Stimulated activated CD8-positive, alpha-beta memory T cell treated with anti-CD3 and anti-CD28 coated beads, Interleukin-15, amount 100 ng/mL, for 48 hours (primary cell): ENCODE results near the gene PGM3.
"Not testable (repeated sequence)": the region's sequence is repeated elsewhere in the genome, so short reads cannot be mapped to it uniquely, and the experiment has no call there.

ENCODE experiments used
- DNase-seq, 2 donors: peaks; one replicate each; pipeline ENCODE4 v3.0.0-alpha.2; 2020; ENCODE audit warnings: low read depth in 2 of 2

The PGM3 gene, protein sequence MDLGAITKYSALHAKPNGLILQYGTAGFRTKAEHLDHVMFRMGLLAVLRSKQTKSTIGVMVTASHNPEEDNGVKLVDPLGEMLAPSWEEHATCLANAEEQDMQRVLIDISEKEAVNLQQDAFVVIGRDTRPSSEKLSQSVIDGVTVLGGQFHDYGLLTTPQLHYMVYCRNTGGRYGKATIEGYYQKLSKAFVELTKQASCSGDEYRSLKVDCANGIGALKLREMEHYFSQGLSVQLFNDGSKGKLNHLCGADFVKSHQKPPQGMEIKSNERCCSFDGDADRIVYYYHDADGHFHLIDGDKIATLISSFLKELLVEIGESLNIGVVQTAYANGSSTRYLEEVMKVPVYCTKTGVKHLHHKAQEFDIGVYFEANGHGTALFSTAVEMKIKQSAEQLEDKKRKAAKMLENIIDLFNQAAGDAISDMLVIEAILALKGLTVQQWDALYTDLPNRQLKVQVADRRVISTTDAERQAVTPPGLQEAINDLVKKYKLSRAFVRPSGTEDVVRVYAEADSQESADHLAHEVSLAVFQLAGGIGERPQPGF

DNA sequence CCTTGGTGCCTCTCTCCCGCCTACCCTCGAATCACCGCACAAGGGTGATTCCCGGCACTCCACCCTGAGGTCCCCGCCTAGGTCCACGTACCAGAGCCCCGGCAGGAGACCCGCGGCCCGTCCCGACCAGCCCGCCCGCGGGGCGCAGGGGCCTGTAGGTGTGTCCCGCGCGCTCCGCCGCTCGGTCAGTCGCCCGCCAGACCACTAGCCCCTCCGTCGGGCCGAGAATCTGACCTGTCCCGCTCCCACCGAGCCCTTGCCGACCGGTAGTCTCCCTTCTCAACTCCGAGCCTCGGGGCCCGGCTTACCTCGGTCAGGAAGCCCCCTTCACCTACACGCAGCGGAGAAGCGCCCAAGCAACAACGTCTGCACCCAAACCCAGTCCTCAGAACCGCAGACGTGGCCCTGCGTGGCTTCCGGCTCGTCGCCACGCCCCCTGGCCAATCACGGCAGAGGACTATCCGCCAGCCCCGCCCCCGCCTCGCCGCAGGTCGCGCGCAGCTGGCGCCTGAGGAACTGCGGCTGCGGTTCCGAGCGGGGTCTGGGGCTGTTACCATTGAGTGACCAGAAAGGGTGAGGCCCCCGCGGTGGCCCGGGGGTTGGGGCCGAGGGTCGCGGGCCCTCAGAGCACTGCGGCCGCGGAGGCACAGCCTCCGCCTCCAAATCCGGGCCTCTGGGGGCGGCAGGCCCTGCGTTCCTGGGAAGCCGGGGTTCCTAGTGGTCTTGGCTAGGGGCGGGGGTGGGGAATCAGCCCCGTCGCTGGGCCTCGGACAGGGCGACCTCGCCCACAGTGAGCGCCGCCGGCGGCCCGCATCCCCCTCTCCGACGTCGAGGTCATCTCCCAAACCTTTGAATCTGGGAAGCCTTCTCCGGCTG lies at the start of gene PGM3, which contains the start of gene RWDD2A:
Gene PGM3 (minus strand): TSS at position 395 of the 876 bp plus-strand sequence. CDS start 2,253 bp downstream, outside the sequence.
Gene RWDD2A (plus strand): TSS at position 487 of the 876 bp plus-strand sequence. CDS start 1,095 bp downstream, outside the sequence.
- DNase-seq = peak; percentile 82 to 83

DNA sequence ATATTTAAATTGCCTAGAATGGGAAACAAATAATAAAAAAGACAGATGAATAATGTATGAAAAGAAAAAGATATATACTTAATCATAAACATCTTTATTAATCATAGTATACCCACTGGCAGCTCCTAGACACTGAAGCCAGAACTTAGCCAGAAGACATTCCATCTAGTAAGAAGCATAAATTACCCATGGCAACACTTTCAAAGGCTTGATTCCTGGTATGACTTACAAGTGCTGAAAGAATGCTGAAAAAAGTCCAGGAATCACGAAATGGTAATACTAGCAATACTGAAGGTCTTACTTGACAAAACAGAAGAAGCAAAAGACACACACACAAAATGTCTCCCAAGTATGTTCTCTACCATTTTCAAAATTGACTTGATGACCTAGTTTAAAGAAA lies 38.1 kb upstream of the PGM3 start:
- no peak for DNase-seq

DNA sequence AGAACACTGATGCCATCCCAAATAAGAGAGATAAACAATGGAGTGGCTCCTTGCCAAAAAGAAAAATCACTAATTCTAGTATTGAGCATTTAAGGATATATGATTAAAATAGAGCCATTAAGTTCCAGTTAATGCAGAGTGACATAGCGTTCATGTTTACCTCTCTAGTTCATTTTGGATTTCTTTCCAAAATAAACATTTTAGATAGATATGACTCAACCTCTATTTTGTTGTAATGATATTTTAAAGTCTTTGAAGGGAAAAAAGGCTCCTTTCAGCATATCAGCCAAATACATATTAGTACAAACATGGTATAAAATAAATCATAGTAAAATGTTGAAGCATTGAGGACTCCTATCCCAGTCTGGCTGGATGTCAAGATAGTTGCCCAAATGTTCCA lies 33.5 kb upstream of the PGM3 start:
- no peak for DNase-seq

DNA sequence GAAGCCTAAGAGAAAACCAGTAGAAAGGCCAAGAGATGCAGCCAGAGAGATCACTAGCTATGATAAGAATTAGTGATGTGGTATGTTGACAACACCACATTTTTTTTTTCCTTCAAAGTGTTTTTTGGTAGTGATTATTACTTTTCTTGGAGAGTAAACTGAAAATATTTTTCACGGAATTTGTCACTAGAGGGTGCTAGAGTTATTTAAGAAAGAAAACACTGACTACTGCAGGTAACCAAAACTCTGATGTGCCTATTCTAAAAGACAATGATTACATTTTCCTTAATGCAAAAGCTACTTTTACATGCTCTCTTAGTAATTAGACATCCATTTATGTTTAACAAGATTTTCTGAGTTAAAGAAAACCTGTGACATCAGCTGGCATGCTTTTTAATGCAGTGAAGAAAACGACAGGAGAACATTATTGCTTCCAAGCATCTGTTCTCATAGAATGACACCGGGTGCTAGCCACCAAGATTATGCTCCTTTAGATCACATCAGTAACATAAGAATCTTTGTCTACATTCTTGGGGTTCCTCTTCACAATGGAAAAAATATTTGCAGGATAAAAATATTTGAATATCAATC lies 28.9 kb upstream of the PGM3 start:
- DNase-seq = no peak

DNA sequence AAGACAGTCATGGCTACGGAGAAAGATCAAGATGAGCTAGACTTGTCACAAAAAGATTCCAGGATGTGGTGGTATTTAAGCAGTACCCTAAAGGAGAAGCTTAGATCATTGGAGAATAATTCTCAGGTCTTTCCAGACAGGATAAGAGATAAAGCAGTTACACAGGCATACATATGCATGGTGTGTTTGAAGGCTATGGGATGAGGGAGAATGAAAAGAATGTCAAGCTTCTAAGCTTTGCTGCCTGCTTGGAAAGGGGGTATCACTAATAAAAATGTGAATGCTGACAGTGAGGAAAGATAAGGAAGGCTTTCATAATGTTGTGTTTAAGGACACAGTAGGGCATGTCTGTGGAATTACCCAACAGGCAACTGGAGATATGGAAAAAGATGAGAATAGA lies 28.2 kb upstream of the PGM3 start:
- DNase-seq = no peak

DNA sequence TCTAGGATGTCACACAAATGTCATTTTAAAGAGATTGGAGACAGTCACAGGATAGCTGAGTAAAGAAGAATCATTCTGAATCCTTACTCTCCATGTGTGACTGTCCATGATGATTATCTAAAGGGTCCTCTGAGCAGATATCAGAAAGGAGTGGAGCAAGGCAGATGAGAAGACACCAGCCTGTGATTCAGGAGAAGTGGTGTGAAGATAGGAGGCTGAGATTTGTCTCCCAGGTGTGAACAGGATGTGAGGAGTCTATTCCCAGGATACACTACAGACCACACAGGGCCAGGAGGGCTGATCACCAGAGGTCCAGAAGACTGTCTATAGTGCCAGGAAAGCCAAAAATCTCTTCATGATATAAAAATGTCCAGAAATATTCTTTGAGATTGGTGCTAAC lies 27.1 kb upstream of the PGM3 start:
- DNase-seq = no peak

DNA sequence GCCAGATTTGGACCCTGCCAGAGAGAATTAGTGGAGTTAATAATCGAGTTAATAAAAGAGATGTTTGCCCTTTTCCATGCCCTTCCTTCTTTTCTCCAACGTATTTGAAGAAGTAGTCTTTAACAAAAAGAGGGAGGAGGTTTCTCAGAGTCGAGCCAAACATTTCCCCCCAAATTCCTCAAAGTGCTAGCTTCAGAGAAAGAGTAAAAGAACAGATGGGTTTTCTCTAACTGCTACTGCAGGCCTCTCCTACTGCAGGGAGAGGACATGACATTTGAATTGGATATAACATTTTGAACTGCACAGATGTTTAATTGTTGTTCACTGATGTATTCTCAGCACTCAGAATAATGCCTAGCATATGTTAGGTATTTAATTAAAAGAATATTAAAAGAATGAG lies 25.6 kb upstream of the PGM3 start:
- no peak for DNase-seq

DNA sequence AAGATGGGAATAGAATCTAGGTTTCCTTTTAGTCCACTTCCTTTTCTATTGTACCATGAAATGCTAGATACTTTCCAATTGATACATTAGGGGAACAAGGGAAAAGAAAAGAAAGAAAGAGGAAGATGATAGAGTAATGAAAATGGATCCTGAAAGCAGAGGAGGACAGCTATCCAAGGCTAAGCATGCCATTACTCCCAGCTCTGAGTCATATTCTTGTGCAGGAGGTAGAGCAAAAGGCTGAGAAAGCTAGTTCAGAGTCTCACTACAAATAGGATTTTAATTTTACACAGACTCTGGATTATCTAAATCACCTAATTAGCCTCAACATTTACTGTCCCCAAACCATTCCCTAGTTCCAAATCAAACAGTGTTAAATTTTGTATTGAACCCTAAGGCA lies 23.7 kb upstream of the PGM3 start:
- no peak for DNase-seq

DNA sequence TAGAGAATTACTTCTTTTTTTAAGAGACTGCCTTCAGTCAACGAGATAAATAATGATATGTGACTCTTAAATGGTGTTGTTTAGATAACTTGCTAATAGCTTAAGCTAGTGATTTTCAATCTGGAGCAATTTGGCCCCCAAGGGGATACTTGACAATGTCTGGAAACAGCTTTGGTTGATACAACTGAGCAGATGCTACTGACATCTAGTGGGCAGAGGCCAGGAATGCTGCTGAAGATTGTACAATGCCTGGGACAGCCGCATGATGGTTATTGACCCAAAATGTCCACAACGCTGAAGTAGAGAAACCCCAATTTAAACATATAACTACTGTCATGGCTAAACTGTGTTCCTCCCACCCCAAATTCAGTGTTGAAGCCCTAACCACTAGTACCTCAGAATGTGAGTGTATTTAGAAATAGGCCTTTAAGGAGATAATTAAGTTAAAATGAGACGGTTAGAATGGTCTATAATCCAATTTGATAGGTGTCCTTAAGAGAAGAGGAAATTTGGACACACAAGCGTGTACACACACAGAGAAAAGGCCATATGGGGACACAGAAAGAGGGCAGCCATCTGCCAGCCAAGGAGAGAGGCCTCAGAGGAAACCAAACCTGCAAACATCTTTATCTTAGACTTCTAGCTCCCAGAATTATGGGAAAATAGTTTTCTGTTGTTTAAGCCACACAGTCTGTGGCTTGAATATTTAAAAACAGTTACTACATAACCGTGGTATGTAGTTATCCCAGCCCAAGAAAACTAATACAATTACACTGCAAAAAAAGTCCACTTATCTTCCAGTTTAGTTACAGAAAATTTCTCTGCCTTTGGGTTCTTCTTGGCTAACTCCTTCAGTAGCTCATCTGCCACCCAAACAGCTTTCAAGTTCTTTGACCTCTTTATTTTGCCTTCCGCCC lies 22.3 kb upstream of the PGM3 start:
- DNase-seq = peak in 1 of 2 donors; percentile 18

DNA sequence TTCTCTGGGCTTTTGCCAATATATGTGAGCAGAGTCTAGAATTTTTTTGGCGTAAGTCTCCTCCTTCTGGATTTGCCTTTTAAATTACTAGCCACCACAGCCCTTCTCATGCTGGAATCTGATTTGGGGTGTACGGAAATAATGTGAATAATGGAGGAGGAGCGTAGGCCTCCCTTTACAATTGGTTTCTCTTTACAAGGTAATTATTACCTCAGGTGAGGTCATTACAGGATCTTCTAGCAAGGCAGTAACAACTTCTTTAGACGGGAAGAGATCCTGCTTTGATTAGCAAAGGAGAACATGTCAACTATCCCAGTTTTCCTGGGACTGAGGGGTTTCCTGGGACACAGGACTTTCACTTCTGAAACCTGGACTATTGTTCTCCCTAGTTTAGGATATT lies 9.0 kb upstream of the PGM3 start:
- DNase-seq = no peak

DNA sequence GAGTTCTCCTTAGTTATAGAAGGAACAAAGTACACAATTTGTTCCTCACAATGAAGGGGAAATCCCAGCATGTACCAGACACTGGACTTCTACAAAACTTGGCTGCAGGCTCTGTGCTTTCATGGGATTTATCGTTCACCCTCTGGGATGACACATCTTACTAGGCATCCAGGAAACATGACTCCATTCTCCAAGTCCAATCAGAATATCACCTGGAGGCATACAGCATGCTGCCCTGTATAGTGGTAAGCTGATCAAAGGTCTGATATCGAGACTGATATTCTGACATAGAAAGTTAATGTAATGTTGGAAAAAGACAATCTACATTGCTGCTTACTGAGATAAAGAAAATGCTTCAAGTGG lies 6.8 kb upstream of the PGM3 start:
- no peak for DNase-seq

DNA sequence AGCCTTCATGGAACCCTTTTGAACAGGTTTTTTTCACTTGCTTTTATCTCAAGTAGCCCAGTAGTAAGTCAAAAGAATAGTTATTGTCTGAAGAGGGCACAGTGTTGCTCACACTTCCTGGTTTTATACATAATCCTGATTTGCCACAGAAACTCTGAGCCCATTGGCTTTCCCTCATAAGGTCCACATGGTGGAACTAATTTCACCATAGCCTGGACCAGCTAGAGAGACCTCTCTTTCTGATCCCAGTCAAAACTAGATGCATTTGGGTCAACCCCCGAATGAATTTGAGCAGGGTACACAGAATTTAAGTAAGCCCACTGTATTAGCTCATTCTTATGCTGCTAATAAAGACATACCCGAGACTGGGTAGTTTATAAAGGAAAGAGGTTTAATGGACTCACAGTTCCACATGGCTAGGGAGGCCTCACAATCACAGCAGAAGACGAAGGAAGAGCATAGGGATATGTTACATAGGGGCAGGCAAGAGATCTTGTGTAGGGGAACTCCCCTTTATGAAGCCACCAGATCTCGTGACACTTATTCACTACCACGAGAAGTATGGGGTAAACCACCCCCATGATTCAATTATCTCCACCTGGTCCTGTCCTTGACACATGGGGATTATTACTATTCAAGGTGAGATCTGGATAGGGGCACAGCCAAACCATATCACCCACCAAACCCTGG lies 6.3 kb upstream of the PGM3 start:
- no peak for DNase-seq

DNA sequence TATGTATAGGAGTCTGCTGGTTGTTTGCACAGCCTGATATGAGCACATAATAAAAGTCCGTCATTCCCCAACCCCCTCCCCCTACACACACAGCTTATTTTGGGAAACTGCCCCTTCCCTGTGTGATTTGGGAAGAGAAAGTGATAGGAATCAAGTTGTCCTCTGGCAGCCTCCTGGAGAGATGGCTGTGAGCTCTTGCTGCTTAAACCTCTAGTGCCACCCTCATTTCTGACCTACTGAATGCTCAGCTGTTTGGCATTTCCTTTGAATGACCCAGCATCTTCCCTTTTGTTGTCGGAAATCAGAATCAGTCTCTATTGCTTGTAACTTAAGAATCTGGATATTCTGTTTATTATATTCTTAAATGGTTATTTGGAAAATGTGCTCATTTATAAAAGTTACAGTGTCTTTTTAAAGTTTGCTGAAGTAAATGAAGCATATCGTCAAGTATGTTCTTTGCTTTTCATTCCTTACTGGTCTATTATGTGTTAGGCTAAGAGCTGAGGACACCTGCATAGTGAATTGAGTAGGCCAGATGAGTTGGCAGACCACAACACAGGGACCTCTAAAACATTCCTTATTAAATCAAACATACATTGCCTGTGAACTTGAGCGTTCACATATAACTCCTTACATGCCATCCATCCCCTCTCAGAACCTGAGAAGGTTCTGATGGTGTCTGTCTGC lies 5.6 kb upstream of the PGM3 start:
- no peak for DNase-seq

DNA sequence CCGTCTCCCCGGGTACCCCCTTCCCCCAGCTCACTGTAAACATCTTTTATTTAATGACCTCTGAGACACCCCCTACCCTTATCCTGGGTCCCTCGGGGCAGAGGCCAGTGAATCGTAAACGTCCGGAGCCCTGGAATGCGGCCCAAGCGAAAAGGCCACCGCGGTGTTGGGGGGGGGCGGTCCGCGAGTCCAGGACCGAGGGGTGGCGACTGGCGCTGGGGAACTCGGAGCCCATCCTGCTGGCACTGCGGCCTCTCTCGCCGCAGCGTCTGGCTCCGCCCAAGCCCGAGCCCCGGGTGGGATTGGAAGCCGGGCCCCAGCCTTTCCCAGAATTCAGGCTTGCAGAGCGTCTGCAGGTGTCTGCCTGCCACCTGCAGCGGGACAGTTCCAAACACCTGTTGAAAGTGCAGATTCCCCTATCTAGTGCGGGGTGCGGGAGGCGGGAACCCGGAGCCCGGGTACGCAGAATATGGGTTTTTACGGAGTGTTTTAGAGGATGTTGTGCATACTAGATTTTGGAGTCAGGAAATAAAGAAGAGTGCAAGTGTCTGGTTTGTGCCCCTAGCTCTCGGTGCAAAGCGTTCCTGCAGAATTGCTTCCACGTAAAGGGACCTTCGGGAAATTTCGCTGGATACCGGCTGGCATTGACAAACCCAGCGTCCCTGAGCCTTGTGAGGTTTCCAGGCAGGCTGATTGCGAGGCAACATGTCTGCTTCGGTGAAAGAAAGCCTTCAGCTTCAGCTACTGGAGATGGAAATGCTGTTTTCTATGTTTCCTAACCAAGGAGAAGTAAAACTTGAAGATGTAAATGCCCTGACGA lies 892 bp upstream of the PGM3 start:
- no peak for DNase-seq

DNA sequence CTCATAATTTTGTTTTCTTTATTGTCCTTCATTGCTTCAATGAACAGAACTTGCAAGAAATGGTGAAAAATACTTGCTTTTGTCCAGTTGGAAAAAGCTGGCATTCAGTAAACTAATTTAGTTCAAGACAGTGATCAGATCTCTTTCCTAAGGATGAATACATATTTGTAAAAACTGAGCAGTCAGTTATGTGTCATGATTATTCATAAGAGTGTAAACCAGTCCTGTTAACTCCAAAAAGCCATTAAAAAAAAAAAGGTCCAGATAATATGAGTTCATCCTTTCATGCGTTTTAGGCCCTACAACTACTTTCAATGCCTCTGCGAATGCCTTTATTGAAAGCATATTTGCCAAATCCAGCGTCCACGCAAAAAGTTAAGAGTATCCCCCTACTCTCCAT lies 609 bp downstream of the PGM3 start:
- no peak for DNase-seq

DNA sequence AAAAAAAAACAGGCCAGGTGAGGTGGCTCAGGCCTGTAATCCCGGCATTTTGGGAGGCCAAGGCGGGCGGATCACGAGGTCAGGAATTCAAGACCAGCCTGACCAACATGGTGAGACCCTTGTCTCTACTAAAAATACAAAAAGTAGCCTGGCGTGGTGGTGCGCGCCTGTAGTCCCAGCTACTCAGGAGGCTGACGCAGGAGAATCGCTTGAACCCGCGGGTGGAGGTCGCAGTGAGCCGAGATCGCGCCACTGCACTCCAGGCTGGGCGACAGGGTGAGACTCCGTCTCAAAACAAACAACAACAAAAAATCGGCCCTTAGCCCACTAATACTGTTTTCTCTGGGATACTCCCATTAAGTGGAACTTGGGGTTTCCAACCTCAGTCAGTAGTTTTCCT lies 1.1 kb downstream of the PGM3 start:
- DNase-seq = not testable (repeated sequence)

DNA sequence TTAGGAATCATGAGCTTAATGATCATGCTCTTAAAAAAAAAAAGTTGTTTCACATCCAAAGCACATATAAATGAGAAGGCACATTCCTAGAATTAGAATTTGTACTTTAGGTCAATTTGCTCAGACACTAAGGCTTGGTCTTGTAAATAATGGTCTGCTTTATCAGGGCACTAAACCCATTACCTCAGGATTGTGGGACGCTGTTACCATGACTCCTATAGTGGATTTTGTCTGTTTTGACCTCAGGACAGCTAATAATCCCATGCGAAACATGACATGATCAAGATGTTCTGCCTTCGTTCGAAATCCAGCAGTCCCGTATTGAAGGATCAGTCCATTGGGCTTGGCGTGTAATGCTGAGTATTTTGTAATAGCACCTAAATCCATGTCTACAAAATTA lies 2.4 kb downstream of the PGM3 start:
- DNase-seq = no peak

DNA sequence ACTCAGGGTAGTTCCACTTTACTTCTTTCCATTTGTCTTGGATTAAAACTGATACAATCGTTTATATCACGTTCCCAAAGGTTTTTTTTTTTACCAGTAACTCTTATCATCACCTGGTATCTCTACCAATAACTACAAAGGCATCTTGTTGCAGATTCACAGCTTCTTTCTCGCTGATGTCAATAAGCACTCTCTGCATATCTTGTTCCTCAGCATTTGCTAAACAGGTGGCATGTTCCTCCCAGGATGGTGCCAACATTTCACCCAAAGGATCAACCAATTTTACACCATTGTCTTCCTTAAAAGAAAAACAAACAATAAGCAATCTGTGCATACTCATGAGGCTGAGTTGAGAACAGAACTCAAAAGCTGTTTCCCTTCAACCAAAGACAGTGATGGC lies 4.6 kb downstream of the PGM3 start:
- DNase-seq = no peak

DNA sequence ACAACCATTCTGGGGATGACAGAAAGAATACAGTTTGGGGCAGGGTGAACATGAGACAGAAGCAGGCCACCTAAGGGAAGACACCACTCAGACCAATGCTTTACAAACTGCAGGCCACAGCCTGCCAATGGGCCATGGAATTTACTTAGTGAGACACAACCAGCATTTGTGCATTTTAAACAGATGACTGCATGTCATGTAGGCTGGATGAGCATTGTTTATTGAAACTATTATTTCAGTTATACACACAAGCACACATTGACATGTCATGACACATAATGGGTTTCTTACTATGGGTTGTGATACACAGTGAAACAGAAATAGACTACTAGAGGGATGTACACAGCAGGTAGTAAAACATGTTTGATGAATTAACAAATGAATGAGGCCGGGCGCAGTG lies 8.0 kb downstream of the PGM3 start:
- no peak for DNase-seq
